SHP77 treated with DMSO at 0.1 percent for 48 hours (cell line): ENCODE measurements around the gene LMLN.
"Not testable (repeated sequence)": the region's sequence is repeated elsewhere in the genome, so short reads cannot be mapped to it uniquely, and the experiment has no call there.

Experiments used
- DNase-seq: peaks from one replicate; lab custom pipeline; 2025; lab: John Stamatoyannopoulos, UW

Gene LMLN, protein sequence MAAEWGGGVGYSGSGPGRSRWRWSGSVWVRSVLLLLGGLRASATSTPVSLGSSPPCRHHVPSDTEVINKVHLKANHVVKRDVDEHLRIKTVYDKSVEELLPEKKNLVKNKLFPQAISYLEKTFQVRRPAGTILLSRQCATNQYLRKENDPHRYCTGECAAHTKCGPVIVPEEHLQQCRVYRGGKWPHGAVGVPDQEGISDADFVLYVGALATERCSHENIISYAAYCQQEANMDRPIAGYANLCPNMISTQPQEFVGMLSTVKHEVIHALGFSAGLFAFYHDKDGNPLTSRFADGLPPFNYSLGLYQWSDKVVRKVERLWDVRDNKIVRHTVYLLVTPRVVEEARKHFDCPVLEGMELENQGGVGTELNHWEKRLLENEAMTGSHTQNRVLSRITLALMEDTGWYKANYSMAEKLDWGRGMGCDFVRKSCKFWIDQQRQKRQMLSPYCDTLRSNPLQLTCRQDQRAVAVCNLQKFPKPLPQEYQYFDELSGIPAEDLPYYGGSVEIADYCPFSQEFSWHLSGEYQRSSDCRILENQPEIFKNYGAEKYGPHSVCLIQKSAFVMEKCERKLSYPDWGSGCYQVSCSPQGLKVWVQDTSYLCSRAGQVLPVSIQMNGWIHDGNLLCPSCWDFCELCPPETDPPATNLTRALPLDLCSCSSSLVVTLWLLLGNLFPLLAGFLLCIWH

DNA sequence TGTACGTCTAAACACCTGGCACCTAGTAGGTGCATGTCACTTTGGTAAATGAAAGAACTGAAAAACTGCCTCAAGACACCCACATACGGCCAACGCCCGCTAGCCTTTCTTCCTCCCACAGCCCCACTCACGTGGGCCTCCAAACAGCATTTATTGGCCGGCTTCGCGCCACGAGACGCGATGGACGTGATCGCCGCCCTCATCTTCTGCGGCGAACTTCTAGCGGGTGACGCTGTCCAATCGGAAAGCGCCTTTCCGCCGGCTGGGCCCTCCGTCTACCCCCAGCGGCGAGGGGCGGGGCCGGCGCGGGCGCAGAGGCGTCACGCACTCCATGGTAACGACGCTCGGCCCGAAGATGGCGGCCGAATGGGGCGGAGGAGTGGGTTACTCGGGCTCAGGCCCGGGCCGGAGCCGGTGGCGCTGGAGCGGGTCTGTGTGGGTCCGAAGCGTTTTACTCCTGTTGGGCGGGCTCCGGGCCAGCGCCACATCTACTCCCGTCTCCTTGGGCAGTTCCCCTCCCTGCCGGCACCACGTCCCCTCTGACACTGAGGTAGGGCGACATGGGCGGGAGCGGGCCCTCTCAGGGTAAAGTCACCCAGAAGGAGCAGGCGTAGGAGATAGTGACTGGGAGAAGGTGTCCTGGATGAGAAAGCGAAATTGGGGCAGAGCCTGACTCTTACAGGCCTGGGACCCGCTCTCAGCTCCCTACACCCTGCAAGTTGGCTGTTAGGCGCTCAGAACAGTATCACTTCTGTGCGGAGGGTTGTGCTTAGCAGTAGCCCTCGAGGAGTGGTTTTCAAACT is at the start of gene LMLN:
Gene LMLN (plus strand): TSS at position 327 of the 803 bp plus-strand sequence. CDS start 29 bp downstream, at position 356.
- peak; percentile 62 for DNase-seq

DNA sequence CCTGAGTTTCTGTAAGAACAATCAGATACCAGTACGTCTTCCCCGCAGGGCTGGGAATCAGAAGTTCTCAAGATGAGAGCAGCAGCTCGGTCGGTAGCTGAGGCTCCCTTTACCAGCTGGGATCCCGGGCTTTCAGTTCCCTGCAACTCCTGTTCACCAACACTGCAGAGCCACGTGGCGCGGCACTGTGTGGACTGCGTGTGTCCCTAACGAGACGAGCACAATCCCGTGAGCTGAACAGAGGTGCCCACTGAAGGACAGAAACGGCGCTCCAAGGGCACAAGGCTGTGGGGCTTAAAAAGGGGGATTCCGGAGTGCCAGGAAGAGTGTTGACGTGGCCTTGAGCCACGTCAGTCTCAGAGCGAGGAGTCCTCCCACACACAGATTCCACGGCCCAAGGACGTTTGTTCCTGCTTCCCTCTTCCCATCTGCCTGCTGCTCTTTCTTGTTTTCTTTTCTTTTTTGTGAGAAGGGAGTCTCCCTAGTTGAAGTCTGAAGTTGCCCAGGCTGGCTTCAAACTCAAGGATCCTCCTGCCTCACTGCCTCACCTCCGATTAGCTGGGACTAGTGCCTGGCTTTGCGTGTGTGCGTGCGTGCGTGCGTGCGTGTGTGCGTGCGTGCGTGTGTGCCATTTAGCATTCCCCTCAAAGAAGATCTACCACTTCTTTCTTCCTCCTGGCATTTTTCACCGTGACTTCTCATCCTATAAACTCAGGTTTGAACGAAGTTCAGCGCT is 47.1 kb upstream of the LMLN start:
- DNase-seq, result no peak

DNA sequence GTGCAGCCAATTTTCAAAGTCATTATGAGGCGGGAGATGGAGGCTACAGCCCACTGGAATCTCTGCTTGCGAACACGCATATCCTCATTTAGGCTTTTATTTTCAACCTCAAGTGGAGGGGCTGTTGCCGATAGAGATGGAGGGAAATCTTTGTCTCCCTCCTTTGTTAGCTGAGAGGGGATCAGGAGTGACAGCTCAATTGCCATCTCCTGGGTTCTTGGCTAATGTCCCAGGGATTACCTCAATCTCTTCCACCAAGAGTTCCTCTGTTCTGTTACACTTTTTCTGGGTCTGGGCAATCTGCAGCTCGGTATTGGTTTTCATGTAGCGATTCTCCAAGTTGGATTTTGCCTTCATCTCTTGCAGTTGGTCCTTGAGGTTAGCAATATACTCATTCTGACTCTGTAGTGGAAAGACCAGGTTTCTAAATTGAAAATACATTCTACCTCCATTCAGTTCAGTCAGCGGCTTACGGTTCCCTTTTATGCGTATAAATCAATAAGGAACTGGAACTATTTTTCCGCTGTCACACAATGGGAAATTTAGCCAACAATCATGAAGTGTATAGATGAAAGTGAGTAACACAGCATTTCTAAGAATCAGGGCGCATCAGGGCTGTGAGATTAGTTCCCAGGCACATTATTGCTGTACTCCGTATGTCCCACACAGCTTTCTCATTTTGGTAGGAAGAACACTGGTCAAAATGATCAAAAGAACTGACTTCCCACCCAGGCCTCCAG is 46.2 kb upstream of the LMLN start:
- DNase-seq, result no peak

DNA sequence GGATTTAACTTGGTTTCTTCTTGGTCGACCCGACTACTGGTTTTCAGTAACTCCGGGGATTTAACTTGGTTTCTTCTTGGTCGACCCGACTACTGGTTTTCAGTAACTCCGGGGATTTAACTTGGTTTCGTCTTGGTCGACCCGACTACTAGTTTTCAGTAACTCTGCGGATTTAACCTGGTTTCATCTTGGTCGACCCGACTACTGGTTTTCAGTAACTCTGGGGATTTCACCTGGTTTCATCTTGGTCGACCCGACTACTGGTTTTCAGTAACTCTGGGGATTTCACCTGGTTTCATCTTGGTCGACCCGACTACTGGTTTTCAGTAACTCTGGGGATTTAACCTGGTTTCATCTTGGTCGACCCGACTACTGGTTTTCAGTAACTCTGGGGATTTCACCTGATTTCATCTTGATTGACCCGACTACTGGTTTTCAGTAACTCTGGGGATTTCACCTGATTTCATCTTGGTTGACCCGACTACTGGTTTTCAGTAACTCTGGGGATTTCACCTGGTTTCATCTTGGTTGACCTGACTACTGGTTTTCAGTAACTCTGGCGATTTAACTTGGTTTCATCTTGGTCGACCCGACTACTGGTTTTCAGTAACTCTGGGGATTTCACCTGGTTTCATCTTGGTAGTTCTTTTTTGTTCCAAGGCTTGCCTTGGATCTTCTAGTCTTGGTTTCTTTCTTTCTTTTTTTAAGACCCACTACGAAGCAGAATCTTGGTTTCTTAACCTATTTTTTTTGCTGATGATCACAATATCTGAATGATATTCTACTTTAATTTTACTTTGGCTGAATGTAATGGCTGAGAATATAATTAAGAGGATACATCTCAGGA is 38.4 kb upstream of the LMLN start:
- DNase-seq, result not testable (repeated sequence)

DNA sequence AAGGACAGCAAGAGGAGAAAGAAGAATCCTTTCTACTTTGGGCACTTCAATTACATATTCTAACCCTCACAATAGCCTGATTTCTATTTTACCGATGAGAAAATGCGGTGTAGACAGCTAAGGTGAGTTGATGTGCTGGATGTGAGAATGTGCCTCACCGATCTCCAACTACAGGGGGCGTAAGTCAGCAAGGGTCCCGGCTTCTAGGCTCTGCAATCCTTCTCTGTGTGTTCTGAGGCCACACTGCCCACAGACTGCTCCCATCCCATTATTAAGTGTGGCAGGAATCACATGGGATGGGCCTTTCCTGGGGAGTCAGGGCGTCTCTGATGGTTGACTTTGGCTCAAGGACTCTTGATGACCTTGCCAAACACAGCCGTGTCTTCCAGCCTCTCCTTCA is 33.6 kb upstream of the LMLN start:
- DNase-seq, result no peak

DNA sequence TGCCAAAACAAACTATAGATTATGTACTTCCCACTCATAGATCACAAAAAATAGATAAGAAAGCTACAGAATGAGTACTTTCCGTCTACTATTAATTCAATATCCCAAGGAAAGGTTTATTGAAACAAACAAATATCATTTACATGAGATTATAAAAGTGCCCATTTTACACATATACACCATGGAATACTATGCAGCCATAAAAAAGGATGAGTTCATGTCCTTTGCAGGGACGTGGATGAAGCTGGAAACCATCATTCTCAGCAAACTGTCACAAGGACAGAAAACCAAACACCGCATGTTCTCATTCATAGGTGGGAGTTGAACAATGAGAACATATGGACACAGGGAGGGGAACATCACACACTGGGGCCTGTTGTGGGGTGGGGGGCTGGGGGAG is 32.4 kb upstream of the LMLN start:
- DNase-seq, result not testable (repeated sequence)

DNA sequence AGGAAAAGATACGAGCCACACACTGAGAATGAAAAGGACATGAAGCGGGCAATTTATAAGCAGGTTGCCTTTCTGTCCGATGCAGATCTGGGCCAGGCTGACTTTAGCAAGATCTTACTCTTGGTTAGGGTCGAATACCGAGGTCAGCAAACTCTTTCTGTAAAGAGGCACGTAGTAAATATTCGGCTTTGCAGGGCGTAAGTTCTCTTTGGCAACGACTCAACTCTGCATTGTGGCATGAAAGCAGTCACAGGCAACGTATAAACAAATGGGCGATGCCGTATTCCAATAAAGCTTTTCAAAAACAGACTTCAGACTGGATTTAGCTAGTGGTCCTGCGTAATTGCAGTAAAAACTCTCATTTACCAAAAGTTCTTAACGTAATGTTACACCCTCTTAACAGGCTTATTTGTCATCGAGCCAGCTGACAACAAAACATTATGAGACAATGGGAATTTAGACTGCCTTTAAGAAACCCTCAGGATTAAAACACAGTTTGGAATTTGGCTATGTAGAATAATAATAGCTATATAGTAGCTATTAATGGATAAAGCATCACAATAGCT is 23.1 kb upstream of the LMLN start:
- no peak for DNase-seq

DNA sequence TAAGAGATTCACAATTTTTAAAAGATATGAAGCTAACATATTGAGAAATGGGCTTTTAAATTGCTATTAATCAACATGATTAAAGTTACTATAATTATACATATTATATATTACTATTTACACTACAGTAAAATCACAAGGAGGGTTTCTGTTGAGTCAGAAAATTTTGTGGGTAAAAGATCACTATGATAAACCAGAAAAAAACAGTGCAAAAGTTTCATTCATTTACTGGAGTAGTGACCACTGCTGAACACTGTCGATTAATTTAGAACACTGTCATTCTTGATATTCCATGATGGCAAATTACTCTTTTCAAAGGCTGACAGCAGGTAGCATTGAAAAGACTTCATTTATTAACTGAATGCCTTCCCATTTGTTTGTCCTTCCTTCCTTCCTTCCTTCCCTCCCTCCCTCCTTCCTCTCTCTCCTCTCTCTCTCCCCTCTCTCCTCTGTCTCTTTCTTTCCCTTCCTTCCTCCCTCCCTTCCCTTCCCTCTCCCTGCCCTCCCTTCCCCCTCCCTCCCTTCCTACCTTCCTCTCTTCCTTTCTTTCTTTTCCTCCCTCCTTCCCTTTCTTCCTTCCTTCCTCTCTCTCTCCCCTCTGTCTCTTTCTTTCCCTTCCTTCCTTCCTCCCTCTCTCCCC is 19.2 kb upstream of the LMLN start:
- no peak for DNase-seq

DNA sequence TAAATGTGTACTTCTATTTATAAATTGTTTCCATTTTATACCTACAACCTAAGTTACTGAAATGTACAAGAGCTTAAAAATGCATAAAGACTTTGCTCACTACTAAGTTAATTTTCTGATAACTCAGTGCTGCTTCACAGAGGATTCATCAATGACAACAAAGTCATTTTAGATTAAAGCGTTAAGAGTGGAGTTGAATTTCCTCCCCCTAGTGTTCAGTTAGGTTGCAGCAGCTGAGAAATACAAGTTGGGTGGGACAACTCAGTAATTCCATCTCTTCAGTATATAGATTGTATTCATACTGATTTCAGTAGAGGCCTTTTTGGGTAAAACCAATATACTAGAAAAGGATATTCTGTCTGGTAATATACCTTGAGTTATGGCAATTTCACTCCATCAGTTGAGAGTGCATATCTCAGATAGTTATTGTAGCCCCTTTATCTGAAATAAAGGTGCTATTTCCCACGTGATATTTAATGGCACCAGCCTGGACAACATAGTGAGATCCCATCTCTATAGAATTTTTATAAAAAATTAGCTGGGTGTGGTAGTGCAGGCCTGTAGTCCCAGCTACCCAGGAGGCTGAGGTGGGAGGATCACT is 17.0 kb upstream of the LMLN start:
- DNase-seq, result no peak

DNA sequence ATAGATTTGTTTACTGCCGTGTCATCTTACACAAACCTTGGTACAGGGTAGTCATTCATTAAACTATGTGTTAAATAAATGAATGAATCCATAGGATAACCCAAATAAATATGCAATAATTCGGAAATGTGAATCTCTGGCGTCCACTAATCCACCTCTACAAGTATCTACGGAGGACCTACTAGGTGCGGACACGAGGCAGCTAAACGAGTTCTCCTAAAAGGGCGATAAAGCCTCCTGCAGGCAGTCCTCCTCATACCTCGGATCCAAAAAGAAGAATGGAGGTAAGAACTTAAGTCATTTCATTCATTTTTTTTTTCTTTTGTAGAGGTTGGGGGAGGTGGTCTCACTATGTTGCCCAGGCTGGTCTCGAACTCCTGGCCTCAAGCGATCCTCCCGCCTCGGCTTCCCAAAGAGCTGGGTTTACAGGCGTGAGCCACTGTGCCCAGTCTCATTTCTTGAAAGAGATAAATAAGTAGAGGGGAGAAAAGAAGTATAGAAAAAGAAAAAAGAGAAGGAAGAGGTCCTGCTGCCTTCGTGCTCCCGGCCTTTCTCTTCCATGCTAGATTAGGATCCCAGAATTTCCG is 10.7 kb upstream of the LMLN start:
- no peak for DNase-seq

DNA sequence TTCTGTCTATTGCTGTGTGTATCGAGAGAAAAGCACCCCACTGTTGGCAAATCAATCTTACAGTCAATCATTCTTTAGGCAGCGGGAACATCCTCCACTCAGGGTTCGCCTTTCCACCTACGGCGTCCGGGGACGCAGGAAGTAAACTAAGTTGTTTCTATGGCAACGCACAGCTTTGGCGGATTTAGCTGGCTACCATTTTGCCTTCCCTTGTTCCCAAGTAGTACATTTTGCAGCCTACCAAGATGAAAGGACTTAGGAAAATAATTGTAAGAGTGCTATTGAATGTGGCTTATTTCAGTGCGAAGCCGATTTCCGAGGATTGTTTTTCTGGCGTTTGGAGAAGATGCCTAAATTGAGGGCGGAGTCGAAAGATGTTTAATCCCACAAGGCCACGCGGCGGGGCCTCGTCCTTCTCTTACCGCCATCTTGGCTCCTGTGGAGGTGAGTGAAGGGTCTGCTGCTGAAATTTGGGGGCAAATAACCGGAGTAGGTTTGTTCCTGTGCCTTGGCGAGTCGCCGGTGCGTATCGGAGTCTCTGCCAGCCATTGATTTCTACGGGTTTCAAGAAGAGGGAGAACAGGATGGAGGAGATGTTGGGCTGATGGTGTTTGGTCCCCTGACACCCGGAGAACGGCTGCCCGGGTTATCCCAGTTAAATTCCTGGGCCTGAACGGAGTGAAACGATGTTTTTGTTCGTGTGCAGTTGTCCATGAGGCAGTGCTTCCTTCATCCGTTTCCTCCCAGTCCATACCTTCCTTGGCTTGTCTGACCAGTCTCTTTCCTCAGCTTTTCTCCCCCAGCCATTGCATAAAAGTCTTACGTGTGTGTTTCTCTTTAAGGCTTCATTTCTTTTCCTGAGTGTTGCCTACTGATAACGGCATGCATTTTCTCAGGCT is 10.0 kb upstream of the LMLN start, which contains the start of gene RPL35A:
Gene RPL35A (plus strand): TSS at position 413 of the 899 bp plus-strand sequence. CDS start 778 bp downstream, outside the sequence.
- DNase-seq, result peak; percentile 55

DNA sequence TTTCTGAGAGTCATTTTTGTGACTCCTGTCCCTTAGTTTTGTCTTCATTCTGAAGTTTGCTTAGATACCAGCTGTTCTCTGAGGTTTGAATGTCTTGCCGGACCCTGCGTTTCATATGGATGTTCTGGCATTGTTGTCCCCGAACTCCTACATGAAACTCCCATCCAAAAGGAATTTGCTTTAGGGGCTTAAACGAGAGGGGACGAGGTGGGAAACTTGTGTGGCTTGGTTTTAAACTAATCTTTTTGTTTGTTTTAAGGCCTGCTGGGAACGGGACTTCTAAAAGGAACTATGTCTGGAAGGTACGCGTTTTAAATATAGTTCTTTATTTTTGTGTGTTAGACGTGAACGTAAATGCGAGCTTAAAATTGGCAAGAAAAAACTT is 9.3 kb upstream of the LMLN start:
- DNase-seq, result no peak

DNA sequence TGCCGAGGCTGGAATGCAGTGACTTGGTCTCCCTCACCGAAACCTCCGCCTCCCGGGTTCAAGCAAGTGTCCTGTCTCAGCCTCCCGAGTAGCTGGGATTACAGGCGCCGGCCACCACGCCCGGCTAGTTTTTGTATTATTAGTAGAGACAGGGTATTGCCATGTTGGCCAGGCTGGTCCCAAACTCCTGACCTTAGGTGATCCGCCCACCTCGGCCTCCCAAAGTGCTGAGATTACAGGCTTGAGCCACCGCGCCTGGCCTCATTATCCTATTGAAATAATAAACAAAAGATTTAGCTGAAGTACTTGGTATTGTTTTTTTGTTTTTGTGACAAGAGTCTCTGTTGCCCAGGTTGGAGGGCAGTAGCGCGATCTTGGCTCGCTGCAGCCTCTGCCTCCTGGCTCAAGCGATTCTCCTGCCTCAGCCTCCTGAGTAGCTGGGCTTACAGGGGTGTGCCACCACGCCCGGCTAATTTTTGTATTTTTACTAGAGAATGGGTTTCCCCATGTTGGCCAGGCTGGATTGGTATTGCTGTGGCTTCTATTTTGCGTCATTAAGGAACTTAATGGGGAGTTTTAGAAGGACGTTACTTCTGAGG is 8.5 kb upstream of the LMLN start:
- DNase-seq, result no peak

DNA sequence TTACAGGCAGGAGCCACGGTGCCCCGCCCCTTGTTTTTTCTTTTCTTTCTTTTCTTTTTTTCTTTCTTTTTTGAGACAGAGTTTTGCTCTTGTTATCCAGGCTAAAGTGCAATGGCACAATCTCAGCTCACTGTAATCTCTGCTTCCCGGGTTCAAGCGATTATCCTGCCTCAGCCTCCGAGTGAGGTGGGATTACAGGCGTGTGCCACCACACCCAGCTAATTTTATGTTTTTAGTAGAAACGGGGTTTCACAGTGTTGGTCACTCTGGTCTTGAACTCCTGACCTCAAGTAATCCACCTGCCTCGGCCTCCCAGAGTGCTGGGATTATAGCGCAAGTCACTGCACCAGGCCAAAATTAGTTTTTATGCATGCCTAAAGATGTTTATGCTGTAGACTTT is 7.6 kb upstream of the LMLN start:
- no peak for DNase-seq

DNA sequence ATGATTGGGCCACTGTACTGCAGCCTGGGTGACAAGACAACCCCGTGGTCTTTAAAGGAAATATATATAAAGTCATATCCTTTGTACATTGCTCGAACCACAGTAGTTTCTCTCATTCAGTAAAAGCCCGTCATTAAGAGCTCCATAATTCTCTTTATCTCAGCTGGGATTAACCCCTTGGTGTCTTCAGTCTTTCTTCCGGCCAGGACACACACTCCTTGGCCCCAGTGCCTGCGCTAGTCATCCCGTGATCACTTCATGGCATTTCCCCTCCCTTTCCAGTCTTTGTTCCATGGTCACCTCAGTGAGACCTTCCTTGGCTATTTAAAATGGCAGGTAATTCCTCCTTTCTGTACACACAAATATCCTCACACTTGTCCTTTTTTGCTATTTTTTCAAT is 6.7 kb upstream of the LMLN start:
- DNase-seq, result no peak

DNA sequence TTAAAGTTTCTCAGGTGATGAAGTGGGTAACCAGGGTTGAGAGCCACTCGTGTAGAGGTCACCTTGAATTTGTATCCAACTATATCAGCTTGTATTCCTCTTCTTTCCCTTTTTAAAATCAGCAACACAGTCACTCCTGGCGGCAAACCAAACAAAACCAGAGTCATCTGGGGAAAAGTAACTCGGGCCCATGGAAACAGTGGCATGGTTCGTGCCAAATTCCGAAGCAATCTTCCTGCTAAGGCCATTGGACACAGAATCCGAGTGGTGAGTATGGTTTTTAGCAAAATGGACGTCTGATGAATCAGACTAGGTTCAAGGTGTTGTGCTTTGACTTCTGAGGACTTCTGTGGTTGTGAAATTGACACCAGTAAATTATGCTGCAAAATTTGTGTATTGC is 6.1 kb upstream of the LMLN start:
- no peak for DNase-seq

DNA sequence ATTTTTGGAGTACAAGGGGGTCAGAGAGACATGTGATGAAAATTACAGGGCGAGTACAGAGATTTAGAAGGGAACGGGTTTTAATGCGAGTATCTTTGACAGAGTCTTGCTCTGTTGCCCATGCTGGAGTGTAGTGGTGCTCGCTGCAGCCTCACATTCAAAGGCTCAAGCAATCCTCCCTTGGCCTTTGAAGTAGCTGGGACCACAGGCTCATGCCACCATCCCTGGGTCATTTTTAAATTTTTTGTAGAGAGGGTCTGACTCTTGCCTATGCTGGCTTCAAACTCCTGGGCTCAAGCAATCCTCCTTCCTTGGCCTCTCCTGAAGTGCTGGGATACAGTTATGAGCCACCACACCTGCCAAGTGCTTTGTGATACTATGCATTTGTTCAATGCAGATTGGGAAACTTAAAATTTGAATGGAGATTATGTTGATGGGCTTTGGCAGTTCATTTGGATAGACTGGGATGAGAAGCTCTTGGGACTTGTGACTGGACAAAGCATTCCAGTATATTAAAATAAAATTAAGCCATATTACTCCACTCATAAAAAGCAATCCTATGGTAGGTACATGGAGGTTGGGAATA is 4.0 kb upstream of the LMLN start:
- DNase-seq, result no peak
